ENCODE measurements around the gene ZBTB11.
"Not testable (repeated sequence)": the region's sequence is repeated elsewhere in the genome, so short reads cannot be mapped to it uniquely, and the experiment has no call there.

Gene ZBTB11

GRCh38 chr3:101691685-101692671 is 15.0 kb upstream of the ZBTB11 start:
- not testable (repeated sequence) for DNase-seq

- DNase-seq = no peak
Measured at GRCh38 chr3:101690972-101691371, 14.0 kb upstream of the ZBTB11 start.

- no peak for DNase-seq
Measured at GRCh38 chr3:101689286-101689685, 12.4 kb upstream of the ZBTB11 start.

- no peak for DNase-seq
Measured at GRCh38 chr3:101687142-101687931, 10.4 kb upstream of the ZBTB11 start.

- DNase-seq = no peak
Measured at GRCh38 chr3:101685870-101686307, 9.0 kb upstream of the ZBTB11 start.

- DNase-seq = no peak
Measured at GRCh38 chr3:101685050-101685400, 8.1 kb upstream of the ZBTB11 start.

- no peak for DNase-seq
Measured at GRCh38 chr3:101680466-101680865, 3.5 kb upstream of the ZBTB11 start.

- not testable (repeated sequence) for DNase-seq
Measured at GRCh38 chr3:101678837-101679236, 1.9 kb upstream of the ZBTB11 start.

- DNase-seq = no peak
Measured at GRCh38 chr3:101677436-101678286, 729 bp upstream of the ZBTB11 start.

GRCh38 chr3:101676216-101676764 is 642 bp downstream of the ZBTB11 start:
- no peak for DNase-seq

- DNase-seq = no peak
Measured at GRCh38 chr3:101675709-101676215, 1.2 kb downstream of the ZBTB11 start.

GRCh38 chr3:101674518-101674917 is 2.4 kb downstream of the ZBTB11 start:
- no peak for DNase-seq

GRCh38 chr3:101673953-101674352 is 3.0 kb downstream of the ZBTB11 start:
- DNase-seq = no peak

GRCh38 chr3:101671014-101671413 is 5.9 kb downstream of the ZBTB11 start:
- no peak for DNase-seq

- DNase-seq = no peak
Measured at GRCh38 chr3:101667844-101668243, 9.1 kb downstream of the ZBTB11 start.

GRCh38 chr3:101667331-101667730 is 9.6 kb downstream of the ZBTB11 start:
- DNase-seq = no peak

- no peak for DNase-seq
Measured at GRCh38 chr3:101665851-101666250, 11.1 kb downstream of the ZBTB11 start.

- no peak for DNase-seq
Measured at GRCh38 chr3:101665357-101665756, 11.6 kb downstream of the ZBTB11 start.

- DNase-seq = no peak
Measured at GRCh38 chr3:101660714-101661113, 16.2 kb downstream of the ZBTB11 start.

GRCh38 chr3:101656651-101657050 is 20.3 kb downstream of the ZBTB11 start:
- DNase-seq = no peak

- DNase-seq = no peak
Measured at GRCh38 chr3:101646726-101647125, 30.2 kb downstream of the ZBTB11 start.
